HepG2 (cell line): Measurements from ENCODE around the gene COQ6. TPM values are rescaled to one million over a fixed set of nuclear protein-coding genes. Genes with fewer than 3 reads are reported as not detected.

Experiments
- BATF2 ChIP-seq: sonication (generic); formaldehyde crosslinking; IDR thresholded peaks from 2 replicates; pipeline ENCODE4 v1.8.0; 2022; ENCODE audit warnings: mild to moderate bottlenecking, missing genetic modification reagents, moderate library complexity
- MBNL3 ChIP-seq: fragments of 250-450 bp; sonication (Bioruptor Pico); conservative IDR thresholded peaks from 2 replicates; pipeline ENCODE4 v1.8.0; 2022; ENCODE audit warnings: mild to moderate bottlenecking, inconsistent platforms
- PLSCR1 ChIP-seq: sonication (generic); formaldehyde crosslinking; IDR thresholded peaks from 2 replicates; pipeline ENCODE4 v1.5.0; 2020; ENCODE audit warnings: missing genetic modification reagents, mild to moderate bottlenecking, borderline replicate concordance
- PRDM10 ChIP-seq: sonication (generic); formaldehyde crosslinking; IDR thresholded peaks from 2 replicates; pipeline ENCODE4 v1.4.0; 2020; ENCODE audit warnings: low read depth, missing genetic modification reagents
- RXRB ChIP-seq: IDR thresholded peaks from 2 replicates; pipeline ENCODE4 v1.6.1; 2016; ENCODE audit warnings: borderline replicate concordance, missing genetic modification reagents, missing compliant biosample characterization
- ZNF282 ChIP-seq: fragments of 450-650 bp; IDR thresholded peaks from 2 replicates; pipeline ENCODE4 v1.6.1; 2018; ENCODE audit not compliant: partially characterized antibody
- ZNF318 ChIP-seq: sonication (generic); formaldehyde crosslinking; IDR thresholded peaks from 2 replicates; pipeline ENCODE4 v1.4.0; 2020; ENCODE audit warnings: mild to moderate bottlenecking, missing genetic modification reagents
- ZNF44 ChIP-seq: sonication (generic); formaldehyde crosslinking; IDR thresholded peaks from 2 replicates; pipeline ENCODE4 v1.5.1; 2020; ENCODE audit warnings: mild to moderate bottlenecking, missing genetic modification reagents
- polyA plus RNA-seq, 8 experiments: library from polyadenylated mRNA; depleted of rRNA in 3 of 8; stranded (reverse) in 7 of 8; unstranded in 1 of 8; fragments of >200 nt; fragmentation: Illumina TruSeq in 4 of 8; extraction: Trizol in 4 of 8; gene quantifications; 2 replicates each; pipeline versions ENCODE4 v1.2.1 to v1.2.3, GENCODE V29; 2011 to 2016; ENCODE audit warnings: low read depth in 4 of 8, missing spikeins in 1 of 8, mixed read lengths in 1 of 8; ENCODE audit not compliant: insufficient read depth in 1 of 8
- total RNA-seq, 5 experiments: library from RNA; depleted of rRNA; stranded (reverse); fragments of >200 nt; fragmentation: Illumina TruSeq; extraction: Trizol; gene quantifications; 2 replicates each; pipeline ENCODE4 v1.2.3, GENCODE V29; 2016; ENCODE audit warnings: low read depth in 1 of 5

The COQ6 gene
- total and polyA plus RNA-seq, 2 of the 13 experiments (the other 11 are each of a cell fraction or from before 2014, with no cell fraction given), result 18.9 to 34.7 TPM

DNA sequence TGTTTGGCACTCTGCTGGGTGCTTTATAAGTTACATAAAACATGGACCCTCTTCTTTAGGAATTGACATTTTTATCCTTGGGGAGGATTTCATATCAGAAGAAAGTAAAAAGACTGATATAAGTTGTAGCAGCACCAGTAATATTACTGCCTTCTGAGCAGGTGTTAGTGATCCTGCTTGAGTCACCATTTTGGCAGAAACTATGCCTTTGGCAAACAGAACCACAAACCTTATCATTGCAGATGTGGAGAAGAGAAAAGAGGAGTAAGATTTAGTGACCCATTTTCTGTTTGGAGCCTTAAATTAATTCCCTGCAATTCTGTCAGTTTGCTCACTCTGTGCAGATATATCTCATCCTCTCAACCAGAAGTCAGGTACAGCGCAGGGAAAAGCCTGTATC lies 40.4 kb upstream of the COQ6 start (continued):
- TF ChIP-seq MBNL3 (CRISPR knock-in tag) (no peak), ZNF282 (no peak), PLSCR1 (CRISPR knock-in tag) (no peak), RXRB (CRISPR knock-in tag) (no peak), ZNF318 (CRISPR knock-in tag) (no peak), BATF2 (CRISPR knock-in tag) (no peak), ZNF44 (CRISPR knock-in tag) (no peak), PRDM10 (CRISPR knock-in tag) (no peak)
